Upper lobe of left lung (tissue), 4 donors: ENCODE measurements around the gene AGK.

Source experiments
- CTCF ChIP-seq, 6 experiments: fragments of 450-650 bp in 4 of 6; fragments of 200-600 bp in 2 of 6; sonication (generic) in 2 of 6; IDR thresholded peaks; one replicate each; pipeline ENCODE4 v1.5.1; 2016 to 2019; ENCODE audit warnings: antibody characterized with exemption in 6 of 6
- EP300 ChIP-seq, 4 donors: sonication (generic); formaldehyde crosslinking; IDR thresholded peaks; one replicate each; pipeline ENCODE4 v1.5.1; 2017; ENCODE audit warnings: antibody characterized with exemption in 4 of 4, control low read depth in 2 of 4
- POLR2A ChIP-seq, 4 donors: fragments of 450-650 bp; IDR thresholded peaks; one replicate each; pipeline ENCODE4 v1.5.1; 2016 to 2017; ENCODE audit warnings: antibody characterized with exemption in 4 of 4, mild to moderate bottlenecking in 2 of 4

- no peak for TF ChIP-seq POLR2A (IDR thresholded peaks at IDR 0.05)
- no peak for TF ChIP-seq EP300 (IDR thresholded peaks at IDR 0.05)
- TF ChIP-seq CTCF (IDR thresholded peaks at IDR 0.05): no peak
Measured at GRCh38 chr7:141600168-141601006, 49.2 kb downstream of the AGK start.
